NCI-H748 (cell line): Measurements from ENCODE around the gene MEPE.

ENCODE experiments used
- DNase-seq: peaks from one replicate; lab custom pipeline; 2025; ENCODE audit not compliant: unreplicated experiment; lab: John Stamatoyannopoulos, UW

Gene MEPE

DNA sequence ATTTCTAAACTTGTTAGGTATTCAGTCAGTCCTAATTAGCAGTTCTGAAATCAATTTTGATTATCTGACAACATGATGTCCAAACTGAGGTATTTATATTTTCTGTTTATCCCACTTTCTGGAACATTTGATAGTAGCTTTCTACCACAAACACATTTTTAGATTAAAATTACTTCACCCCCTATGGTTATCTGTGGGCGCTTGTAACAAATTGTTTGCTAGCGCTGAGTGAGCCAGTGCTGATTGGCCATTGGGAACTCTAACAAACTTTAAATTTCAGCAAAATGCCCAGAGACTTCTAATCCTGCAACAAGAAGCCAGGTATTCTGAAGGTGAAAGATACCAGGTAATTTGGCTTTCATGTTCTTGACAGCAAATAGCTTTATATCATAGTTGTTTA lies at the start of gene MEPE:
Gene MEPE, plus strand, starts transcription at position 301 of the 400 bp plus-strand sequence. CDS start 1,746 bp downstream, outside the sequence.
- DNase-seq = no peak

DNA sequence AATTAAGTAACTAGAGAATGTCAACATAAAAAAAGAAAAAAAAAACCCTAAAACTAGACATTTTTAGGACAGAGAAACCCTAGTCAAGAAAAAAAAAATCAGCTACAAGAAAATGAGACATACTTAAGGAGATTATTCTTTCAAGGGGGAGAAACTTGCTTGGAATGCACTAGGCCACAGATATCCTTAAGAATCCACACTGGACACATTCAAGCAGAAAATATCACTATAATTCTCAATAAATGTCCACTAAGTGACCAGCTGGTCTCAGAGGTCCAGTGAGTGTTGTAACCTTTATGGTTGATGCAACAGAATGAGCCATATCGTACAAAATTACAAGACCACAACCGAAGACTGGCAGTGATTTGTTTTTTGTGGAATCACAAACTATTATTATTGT lies 49.0 kb upstream of the MEPE start:
- DNase-seq = no peak

DNA sequence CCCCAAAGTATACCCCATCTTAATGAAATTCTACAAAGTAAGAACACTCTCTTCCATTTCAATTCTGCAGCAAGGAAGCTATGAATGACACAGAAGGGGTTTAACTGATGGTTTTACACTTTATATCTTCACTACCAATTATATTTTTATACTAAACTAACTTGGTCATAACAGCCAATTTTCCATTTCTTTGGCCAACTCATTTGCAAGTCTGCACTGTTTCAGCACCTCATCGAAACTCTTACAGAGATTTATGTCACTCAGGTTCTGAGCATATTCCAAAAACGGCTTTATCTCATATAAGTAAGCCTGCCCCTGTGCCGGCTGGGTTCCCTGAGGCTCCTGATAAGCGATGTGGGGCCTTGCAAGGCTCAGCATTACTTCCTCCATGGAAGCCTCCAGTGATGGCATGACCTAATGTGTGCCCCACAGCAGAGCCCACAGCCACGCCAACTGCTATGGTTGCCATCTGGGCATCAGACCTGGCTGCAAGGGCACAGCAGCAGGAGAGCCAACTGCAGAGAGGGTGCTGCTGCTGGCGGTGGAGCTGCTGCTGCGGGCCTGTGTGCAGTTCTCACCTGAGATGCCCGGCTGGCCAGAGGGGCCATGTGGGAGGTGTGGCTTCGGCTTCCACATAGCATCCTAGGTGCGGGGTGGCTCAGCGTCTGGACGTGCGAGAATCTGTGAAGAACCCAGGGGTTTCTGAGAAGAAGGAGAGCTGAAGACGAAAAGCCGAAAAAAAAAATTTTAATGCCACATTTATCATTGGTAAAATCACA lies 46.8 kb upstream of the MEPE start:
- no peak for DNase-seq

GRCh38 chr4:87799301-87800113 lies 33.3 kb upstream of the MEPE start, which contains the start of gene IBSP:
TSS of gene IBSP (plus strand) at chr4:87799554. CDS start at chr4:87802362, 2,808 bp downstream.
- DNase-seq = no peak

- no peak for DNase-seq
These were observed 29.9 kb upstream of the MEPE start for GRCh38 chr4:87802858-87803257.

DNA sequence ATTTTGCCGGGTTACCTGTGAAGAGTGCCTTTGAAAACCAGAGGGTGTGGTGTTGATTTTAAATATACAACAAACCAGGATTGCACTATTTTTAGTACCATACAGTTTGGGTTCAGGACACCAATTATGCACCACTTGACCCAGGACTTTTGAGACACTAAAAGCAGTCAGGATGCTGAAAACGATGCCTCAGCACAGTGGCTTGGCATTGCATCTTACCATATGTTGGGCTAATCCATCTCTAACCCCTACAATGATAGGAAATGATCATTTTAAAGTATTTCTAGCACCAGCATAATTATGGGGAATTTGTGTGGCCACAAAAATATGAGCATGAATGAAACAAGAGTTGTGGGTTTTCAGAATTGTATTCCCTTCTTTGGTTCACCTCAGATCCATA lies 29.3 kb upstream of the MEPE start:
- no peak for DNase-seq

GRCh38 chr4:87804871-87805270 lies 27.9 kb upstream of the MEPE start:
- peak; percentile 4 for DNase-seq

GRCh38 chr4:87805971-87806370 lies 26.8 kb upstream of the MEPE start:
- DNase-seq = no peak

- no peak for DNase-seq
These were observed 26.2 kb upstream of the MEPE start for GRCh38 chr4:87806520-87806919.

DNA sequence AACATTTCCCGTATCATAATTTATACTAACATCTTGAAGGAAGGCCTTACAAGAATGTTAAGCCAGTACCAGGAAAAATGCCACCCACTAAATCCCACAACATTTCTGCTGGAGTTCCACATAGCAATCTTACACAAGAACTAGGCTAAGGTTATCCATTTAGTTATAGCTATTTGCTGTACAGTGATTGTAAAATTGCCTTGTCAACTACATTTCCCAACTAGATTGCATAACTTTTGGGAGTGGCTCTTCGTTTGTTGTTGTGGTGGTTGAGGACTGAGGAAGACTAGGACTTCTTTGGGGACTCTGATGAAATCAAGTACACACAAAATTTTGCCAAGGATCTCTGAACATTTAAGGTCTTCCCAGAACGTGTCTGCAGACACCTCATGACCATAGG lies 25.4 kb upstream of the MEPE start:
- DNase-seq = no peak

GRCh38 chr4:87811977-87812376 lies 20.8 kb upstream of the MEPE start:
- DNase-seq = no peak

DNA sequence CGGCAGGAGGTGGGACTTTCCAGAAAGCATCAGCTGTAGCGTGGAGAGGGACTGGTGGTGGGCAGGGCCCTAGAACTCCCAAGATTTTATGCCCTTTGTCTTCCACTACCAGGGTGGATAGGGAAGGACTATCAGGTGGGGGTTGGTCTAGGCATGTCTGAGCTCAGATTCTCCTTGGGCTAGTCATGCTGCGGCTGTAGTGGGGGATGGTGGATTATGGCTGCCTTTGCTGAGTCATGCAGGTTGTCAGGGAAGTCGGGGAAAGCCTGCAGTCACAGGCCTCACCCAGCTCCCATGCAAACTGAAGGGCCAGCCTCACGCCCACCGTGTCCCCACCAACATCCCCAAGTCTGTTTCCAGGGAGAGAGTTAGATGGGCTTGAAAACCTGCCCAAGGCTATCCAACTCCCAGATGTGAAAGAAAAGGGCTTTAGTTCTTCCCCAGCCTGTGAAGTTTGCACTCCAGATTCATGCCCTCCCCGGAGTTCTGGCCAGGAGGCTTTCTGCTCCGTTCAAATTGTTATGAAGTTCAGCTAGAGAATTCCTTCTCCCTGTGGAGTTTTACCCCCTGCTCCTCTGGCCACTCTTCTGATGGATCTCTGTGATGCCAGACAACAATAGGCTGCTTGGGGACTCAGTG lies 13.4 kb upstream of the MEPE start:
- DNase-seq = no peak

- no peak for DNase-seq
These were observed 9.6 kb upstream of the MEPE start for GRCh38 chr4:87823200-87823599.

DNA sequence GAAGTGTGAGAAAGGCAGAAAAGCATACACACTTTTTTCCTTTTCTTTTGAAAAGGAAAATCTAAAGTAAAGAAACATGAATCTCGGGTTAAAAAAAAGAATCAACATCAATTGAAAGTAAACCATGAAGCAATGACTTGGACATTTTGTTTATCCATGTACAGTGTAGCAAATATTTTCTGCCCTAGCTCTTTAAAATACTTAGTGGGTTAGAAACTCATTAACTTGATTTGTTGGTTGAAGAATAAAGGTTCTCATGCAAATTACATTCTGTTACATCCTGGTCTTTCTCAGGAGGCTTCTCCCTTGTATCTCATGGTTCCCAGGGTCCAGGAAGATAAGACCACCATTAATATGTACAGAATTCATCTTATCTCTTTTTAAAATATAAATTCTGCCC lies 9.0 kb upstream of the MEPE start:
- no peak for DNase-seq

- DNase-seq = no peak
These were observed 8.4 kb upstream of the MEPE start for GRCh38 chr4:87824352-87824751.

DNA sequence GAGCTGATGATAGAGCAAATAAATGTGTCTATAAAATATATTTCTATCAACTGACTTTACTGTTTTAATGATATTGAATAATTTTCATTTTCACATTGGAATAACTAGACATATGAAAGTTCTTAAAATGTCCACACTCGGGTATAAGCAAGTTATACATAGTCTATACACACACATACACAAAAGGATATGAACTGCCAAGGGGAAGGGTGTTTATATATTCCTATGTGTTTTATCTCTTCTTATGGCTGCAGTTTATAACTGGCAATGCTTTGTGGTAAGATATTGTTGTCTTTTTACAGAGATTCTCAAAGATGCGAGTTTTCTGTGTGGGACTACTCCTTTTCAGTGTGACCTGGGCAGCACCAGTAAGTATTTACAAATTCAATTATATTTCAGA lies 1.6 kb downstream of the MEPE start:
- no peak for DNase-seq

- DNase-seq = no peak
These were observed 2.4 kb downstream of the MEPE start for GRCh38 chr4:87835197-87835596.

DNA sequence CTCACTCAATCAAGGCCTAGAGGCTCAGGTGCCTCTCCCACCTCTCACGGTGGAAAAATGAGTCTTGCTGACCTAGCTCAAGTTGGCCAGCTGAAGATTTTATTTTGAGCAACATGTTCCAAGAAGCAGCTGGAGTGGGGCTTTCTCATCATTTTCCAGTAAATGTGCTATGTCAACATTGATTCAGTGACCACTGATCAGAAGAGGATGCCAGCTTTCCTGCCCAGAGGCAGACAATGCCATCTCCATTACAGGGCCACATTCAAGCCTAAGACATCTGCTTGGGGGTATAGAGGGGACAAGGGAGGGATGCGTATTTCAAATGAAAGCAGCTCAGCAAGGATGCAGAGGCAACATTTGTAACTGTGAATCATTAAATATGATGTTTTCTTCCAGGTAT lies 3.0 kb downstream of the MEPE start:
- no peak for DNase-seq

DNA sequence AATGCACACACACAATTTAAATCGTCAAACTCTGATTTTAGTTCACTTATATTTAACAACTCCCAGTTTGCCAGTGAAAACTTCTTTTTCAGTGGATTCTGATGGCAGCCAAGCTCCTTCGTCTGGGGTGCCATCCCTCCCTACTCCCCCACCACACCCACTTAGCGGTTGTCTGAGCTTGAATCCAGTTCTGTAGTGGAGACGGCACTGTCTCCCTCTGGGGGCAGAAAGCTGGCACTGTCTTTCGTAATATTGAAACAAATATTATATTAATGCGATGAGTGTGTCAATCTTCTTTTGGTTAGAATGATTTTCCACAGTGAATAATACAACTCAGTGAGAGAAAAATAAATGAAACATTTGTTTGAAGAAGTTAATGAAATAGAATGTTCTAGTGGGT lies 5.4 kb downstream of the MEPE start:
- peak; percentile 24 for DNase-seq

GRCh38 chr4:87838890-87839591 lies 6.3 kb downstream of the MEPE start:
- DNase-seq = peak; percentile 24

DNA sequence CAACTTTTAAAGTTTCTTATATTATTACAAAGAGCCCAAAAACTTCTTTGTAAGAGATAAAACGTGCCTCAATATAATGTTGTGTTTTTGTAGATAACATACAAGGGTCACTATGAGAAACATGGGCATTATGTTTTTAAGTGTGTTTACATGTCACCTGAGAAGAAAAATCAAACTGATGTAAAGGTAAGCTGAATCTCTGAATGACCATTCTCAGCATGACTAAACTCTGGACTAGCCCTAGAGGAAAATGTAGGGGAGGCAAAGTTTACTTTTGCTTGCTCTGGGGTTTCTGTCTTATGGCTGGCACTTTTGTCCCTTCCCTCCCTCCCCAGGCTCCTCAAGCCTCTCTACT lies 6.8 kb downstream of the MEPE start:
- DNase-seq = no peak
